Transverse colon (tissue), 4 donors: ENCODE data around the gene VEGFB. TPM values are rescaled to one million over a fixed set of nuclear protein-coding genes. Genes with fewer than 3 reads are reported as not detected.

Experiments used
- DNase-seq: peaks from one replicate; pipeline ENCODE4 v3.0.0-alpha.2; 2019
- H3K27ac ChIP-seq, 4 donors: fragments of 200-600 bp; sonication (generic); 2 replicates each; pipeline ENCODE4 v1.5.1; 2016 to 2018; ENCODE audit warnings: inconsistent platforms in 4 of 4
- H3K27me3 ChIP-seq: fragments of 200-600 bp; sonication (generic); 2 replicates; pipeline ENCODE4 v1.5.1; 2017; ENCODE audit warnings: inconsistent platforms
- H3K36me3 ChIP-seq, 4 donors: fragments of 200-600 bp; sonication (generic); 2 replicates each; pipeline ENCODE4 v1.5.1; 2017 to 2019; ENCODE audit warnings: inconsistent platforms in 4 of 4
- H3K4me1 ChIP-seq, 4 donors: fragments of 200-600 bp; sonication (generic); 2 replicates each; pipeline ENCODE4 v1.5.1; 2017 to 2020; ENCODE audit warnings: inconsistent platforms in 4 of 4
- H3K4me3 ChIP-seq, 4 donors: fragments of 200-600 bp; sonication (generic); 1 replicate in 1 of 4; 2 replicates in 3 of 4; pipeline versions ENCODE4 v1.5.1 to v1.6.1; 2017 to 2019; ENCODE audit warnings: inconsistent platforms in 4 of 4
- H3K9me3 ChIP-seq, 2 donors: fragments of 200-600 bp; sonication (generic); 2 replicates each; pipeline ENCODE4 v1.5.1; 2017 to 2019; ENCODE audit warnings: inconsistent platforms in 2 of 2
- EP300 ChIP-seq: sonication (generic); formaldehyde crosslinking; IDR thresholded peaks from one replicate; pipeline ENCODE4 v1.6.1; 2017; ENCODE audit warnings: antibody characterized with exemption, low read depth
- POLR2A ChIP-seq: fragments of 450-650 bp; IDR thresholded peaks from one replicate; pipeline ENCODE4 v1.6.1; 2016; ENCODE audit warnings: antibody characterized with exemption, mild to moderate bottlenecking, moderate library complexity
- POLR2AphosphoS5 ChIP-seq, 3 donors: sonication (generic); formaldehyde crosslinking; IDR thresholded peaks; one replicate each; pipeline ENCODE4 v1.6.1; 2016; ENCODE audit warnings: antibody characterized with exemption in 3 of 3
- WGBS, 2 donors: methylation state at CpG; one replicate each; pipeline ENCODE4 v1.1.5; 2018; ENCODE audit warnings: low coverage in 1 of 2; 5-methylcytosine and 5-hydroxymethylcytosine counted together
- in situ Hi-C, 4 donors: fragments of 200-750 bp; cut with MboI; loops; one replicate each; pipeline versions ENCODE4 v1.15.0 to v1.15.1; 2017; ENCODE audit warnings: low sequenced_read_pairs in 3 of 4, low pct_ligation_motif_present in 1 of 4, low pct_unique_long_range_greater_than_20kb in 1 of 4
- intact Hi-C: fragments of 100-400 bp; cut with DNase I; formaldehyde crosslinking; loops from one replicate; pipeline ENCODE4 v1.15.1; 2023; ENCODE audit warnings: low total_unique reads
- total RNA-seq, 4 donors: library from RNA; depleted of rRNA; stranded (reverse); fragments of >200 nt; gene quantifications; one replicate each; pipeline ENCODE4 v1.1.0, GENCODE V29; 2016
- TF ChIP-seq, protein P1 (sequence below), 5 experiments: fragments of 200-600 bp in 3 of 5; fragments of 450-650 bp in 2 of 5; sonication (generic) in 3 of 5; IDR thresholded peaks; 1 replicate in 2 of 5; 2 replicates in 3 of 5; pipeline ENCODE4 v1.5.1; 2016 to 2017; ENCODE audit warnings: antibody characterized with exemption in 5 of 5, inconsistent platforms in 3 of 5, mild to moderate bottlenecking in 2 of 5, moderate library complexity in 1 of 5

VEGFB gene
- 10 to 100 TPM; 34.0 to 84.9 (median 36.8) TPM for total RNA-seq

DNA sequence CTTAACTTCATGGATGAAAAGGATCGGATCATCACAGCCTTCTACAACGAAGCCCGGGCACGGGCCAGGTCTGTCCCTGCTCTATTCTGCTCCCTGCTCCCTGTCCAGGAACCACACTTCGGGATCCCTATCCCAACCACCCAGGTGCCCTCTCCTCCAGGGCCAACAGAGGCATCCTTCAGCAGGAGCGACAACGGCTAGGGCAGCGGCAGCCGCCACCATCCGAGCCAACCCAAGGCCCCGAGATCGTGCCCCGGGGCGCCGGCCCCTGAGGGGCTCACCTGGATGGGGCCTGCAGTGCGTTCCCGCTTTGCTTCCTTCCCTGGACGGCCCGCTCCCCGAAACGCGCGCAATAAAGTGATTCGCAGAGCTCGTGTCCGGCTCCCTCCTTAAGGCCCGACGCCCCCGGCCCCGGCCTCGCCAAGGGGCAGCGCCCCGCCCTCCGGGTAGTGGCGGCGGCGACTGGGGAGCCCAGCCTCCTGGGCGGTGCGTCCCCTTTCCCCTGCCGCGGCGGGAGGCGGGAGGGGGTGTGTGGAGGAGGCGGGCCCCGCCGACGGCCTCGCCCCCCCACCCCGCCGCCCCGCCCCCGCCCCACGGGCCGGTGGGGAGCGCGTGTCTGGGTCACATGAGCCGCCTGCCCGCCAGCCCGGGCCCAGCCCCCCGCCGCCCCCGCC, at the start of gene VEGFB:
Gene VEGFB (plus strand): TSS at position 672 of the 674 bp plus-strand sequence. CDS start 250 bp downstream, outside the sequence.
- in situ Hi-C loops: no loop called here

DNA sequence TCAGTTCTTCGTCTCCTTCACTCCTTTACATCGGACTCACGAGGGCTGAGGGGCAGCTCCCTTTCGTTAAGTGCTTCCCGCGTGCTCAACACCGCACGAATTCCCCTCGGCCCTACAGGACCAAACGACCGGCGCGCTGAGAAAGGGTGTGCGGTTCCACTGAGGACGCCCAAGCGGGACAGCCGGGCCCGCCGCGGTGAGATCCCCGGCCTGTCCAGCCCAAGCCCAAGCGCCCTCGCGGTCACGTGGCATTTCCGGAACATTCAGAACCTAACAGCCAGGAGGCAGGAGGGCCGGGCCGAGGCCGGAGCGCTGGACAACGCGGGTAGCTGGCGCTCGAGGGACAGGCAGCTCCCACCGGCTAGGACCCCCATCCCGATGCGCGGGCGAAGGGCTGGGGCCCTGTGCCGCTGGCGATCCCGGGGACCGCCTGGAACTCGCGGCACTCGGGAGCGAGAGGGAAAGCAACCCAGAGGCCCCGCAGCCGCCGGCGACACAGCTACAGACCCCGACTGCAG, 49.1 kb upstream of the VEGFB start:
- Histone ChIP-seq H3K4me3 (peak overlapping the region; percentile 55 to 90 (median 62)), H3K9me3 (no peaks in the 10 kb centered on the region), H3K36me3 (no peaks in the 10 kb centered on the region), H3K4me1 (peaks cover 29 to 40% (median 34%) of the 10 kb centered on the region in 4 donors), H3K27ac (peak overlapping the region; percentile 93 to 99 (median 95)), H3K27me3 (no peaks in the 10 kb centered on the region)
- intact Hi-C loops: no loop called here
- WGBS, 2 donors: 0% methylated on average over 34 of the region's 52 CpGs; no CpG with 5 or more reads in 1 of the 2 donors
- peak; percentile 90 for DNase-seq
- in situ Hi-C loops: no loop called here
- peak; percentile 98 to 99 (median 98) for TF ChIP-seq POLR2AphosphoS5 (IDR thresholded peaks at IDR 0.05)
- TF ChIP-seq, protein P1, sequence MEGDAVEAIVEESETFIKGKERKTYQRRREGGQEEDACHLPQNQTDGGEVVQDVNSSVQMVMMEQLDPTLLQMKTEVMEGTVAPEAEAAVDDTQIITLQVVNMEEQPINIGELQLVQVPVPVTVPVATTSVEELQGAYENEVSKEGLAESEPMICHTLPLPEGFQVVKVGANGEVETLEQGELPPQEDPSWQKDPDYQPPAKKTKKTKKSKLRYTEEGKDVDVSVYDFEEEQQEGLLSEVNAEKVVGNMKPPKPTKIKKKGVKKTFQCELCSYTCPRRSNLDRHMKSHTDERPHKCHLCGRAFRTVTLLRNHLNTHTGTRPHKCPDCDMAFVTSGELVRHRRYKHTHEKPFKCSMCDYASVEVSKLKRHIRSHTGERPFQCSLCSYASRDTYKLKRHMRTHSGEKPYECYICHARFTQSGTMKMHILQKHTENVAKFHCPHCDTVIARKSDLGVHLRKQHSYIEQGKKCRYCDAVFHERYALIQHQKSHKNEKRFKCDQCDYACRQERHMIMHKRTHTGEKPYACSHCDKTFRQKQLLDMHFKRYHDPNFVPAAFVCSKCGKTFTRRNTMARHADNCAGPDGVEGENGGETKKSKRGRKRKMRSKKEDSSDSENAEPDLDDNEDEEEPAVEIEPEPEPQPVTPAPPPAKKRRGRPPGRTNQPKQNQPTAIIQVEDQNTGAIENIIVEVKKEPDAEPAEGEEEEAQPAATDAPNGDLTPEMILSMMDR (IDR thresholded peaks at IDR 0.05): peak; percentile 41 to 89 (median 55)
- TF ChIP-seq POLR2A: peak; percentile 98
- TF ChIP-seq EP300: peak; percentile 27

More for the DNA sequence above, at the start of gene VEGFB:
- peak in 2 of 3 donors; percentile 49 to 76 for TF ChIP-seq POLR2AphosphoS5 (IDR thresholded peaks at IDR 0.05)
- TF ChIP-seq POLR2A: peak; percentile 32
- TF ChIP-seq, protein P1 (IDR thresholded peaks at IDR 0.05): no peak
- peak within 1 kb of the TSS; percentile 59 to 77 (median 70) for H3K4me3 ChIP-seq
- peak within 1 kb of the TSS; percentile 81 to 95 (median 87) for H3K27ac ChIP-seq
- 9% methylated on average over 21 of the region's 62 CpGs; no CpG with 5 or more reads in 1 of the 2 donors for WGBS, 2 donors
- no peaks in the 10 kb centered on the region for H3K9me3 ChIP-seq
- H3K27me3 ChIP-seq: no peaks in the 10 kb centered on the region
- intact Hi-C loops: no loop called here
- DNase-seq: peak; percentile 86
- peaks cover 15 to 78% (median 59%) of the 10 kb centered on the region in 4 donors for H3K4me1 ChIP-seq
- no peaks in the 10 kb centered on the region for H3K36me3 ChIP-seq

GRCh38 chr11:64185693-64186491, 48.5 kb upstream of the VEGFB start, which contains the start of gene STIP1:
STIP1 (plus strand) TSS chr11:64186171; CDS start chr11:64186262, 91 bp downstream.
- H3K4me1 ChIP-seq: peaks cover 27 to 36% (median 31%) of the 10 kb centered on the region in 4 donors
- intact Hi-C loops: no loop called here

More at GRCh38 chr11:64185693-64186491, 48.5 kb upstream of the VEGFB start, which contains the start of gene STIP1:
- peak; percentile 99 for DNase-seq
- TF ChIP-seq POLR2AphosphoS5 (IDR thresholded peaks at IDR 0.05) (peak; percentile 87 to 97 (median 94)), POLR2A (no peak), EP300 (no peak)
- TF ChIP-seq, protein P1 (IDR thresholded peaks at IDR 0.05): peak in 4 of 5 experiments; percentile 22 to 49 (median 40)
- Histone ChIP-seq H3K9me3 (no peaks in the 10 kb centered on the region), H3K27ac (peak within 1 kb of the TSS; percentile 93 to 99 (median 95)), H3K4me3 (peak within 1 kb of the TSS; percentile 55 to 97 (median 62)), H3K27me3 (no peaks in the 10 kb centered on the region), H3K36me3 (no peaks in the 10 kb centered on the region)
- 1% methylated on average over 58 of the region's 74 CpGs; no CpG with 5 or more reads in 1 of the 2 donors for WGBS, 2 donors
- in situ Hi-C loops: no loop called here
